K562 (cell line): ENCODE measurements around the gene SF3B3. TPM values are rescaled to one million over a fixed set of nuclear protein-coding genes. Genes with fewer than 3 reads are reported as not detected.

Experiments used
- ATAC-seq: fragments of 200-7000 bp; cut with Tn5 transposase; 3 replicates; pipeline ENCODE4 v1.9.1; 2020; ENCODE audit warnings: moderate library complexity
- BruUV-seq: library from RNA; stranded (reverse); fragments of 400-500 nt; replicated peaks from 2 replicates; lab custom pipeline; 2021; lab: Mats Ljungman, UMichigan
- CTCF ChIA-PET: fragments of 300-600 bp; formaldehyde crosslinking; extraction: SDS; loops from one replicate; lab custom pipeline; 2021; ENCODE audit warnings: low intra/inter-chr PET ratio; lab: Yijun Ruan, JAX
- POLR2A ChIA-PET: fragments of 300-600, 350-650 bp; sonication (Branson Sonifier 250); formaldehyde crosslinking; extraction: SDS; loops from one replicate; lab custom pipeline; 2021; ENCODE audit warnings: antibody characterized with exemption, inconsistent platforms; lab: Yijun Ruan, JAX
- DNase-seq, 4 experiments: peaks; one replicate each; pipeline versions ENCODE4 v3.0.0 to v3.0.0-alpha.2; 2011 to 2018; ENCODE audit warnings: low spot score in 3 of 4, mixed read lengths in 3 of 4; ENCODE audit errors: extremely low read depth in 1 of 4
- FAIRE-seq: peaks from 2 replicates; lab custom pipeline; 2011; peaks lifted over from hg19 to GRCh38; lab: Jason Lieb, UNC
- H2AFZ ChIP-seq: 2 replicates; pipeline ENCODE4 v1.6.0; 2011; ENCODE audit warnings: low read depth, low read length, control low read depth, inconsistent platforms
- H3K27ac ChIP-seq: fragments of 200-600 bp; 3 replicates; pipeline ENCODE4 v1.8.0; 2011; ENCODE audit warnings: low read depth, mild to moderate bottlenecking, control low read depth, inconsistent platforms, low read length, moderate library complexity, mixed read lengths; ENCODE audit errors: extremely low read depth
- H3K27me3 ChIP-seq, 2 experiments: fragments of 300-600 bp in 1 of 2; 2 replicates in 1 of 2; 3 replicates in 1 of 2; pipeline versions ENCODE4 v1.6.0 to v1.8.0; 2011; ENCODE audit warnings: inconsistent platforms in 2 of 2, low read length in 2 of 2, mild to moderate bottlenecking in 1 of 2, mixed read lengths in 1 of 2, moderate library complexity in 1 of 2; ENCODE audit not compliant: control insufficient read depth in 2 of 2, insufficient read depth in 2 of 2
- H3K36me3 ChIP-seq: fragments of 300-600 bp; 3 replicates; pipeline ENCODE4 v1.8.0; 2011; ENCODE audit warnings: mild to moderate bottlenecking, low read length, inconsistent platforms; ENCODE audit not compliant: control insufficient read depth, insufficient read depth
- H3K4me1 ChIP-seq, 2 experiments: fragments of 200-600 bp in 1 of 2; replicated peaks in 1 of 2; 2 replicates in 1 of 2; 3 replicates in 1 of 2; pipeline versions ENCODE4 v1.5.1 to v1.8.0; 2011; ENCODE audit warnings: inconsistent platforms in 2 of 2, low read length in 2 of 2, mild to moderate bottlenecking in 1 of 2, mixed read lengths in 1 of 2, moderate library complexity in 1 of 2; ENCODE audit not compliant: control insufficient read depth in 2 of 2, insufficient read depth in 2 of 2
- H3K4me2 ChIP-seq: 2 replicates; pipeline ENCODE4 v1.6.1; 2011; ENCODE audit warnings: low read length, control low read depth, inconsistent platforms, mixed read lengths; ENCODE audit not compliant: insufficient read depth
- H3K4me3 ChIP-seq: fragments of 200-600 bp; sonication (generic), shearing (Covaris generic); 2 replicates; pipeline ENCODE4 v1.5.1; 2016; ENCODE audit warnings: control low read depth, inconsistent platforms
- H3K79me2 ChIP-seq: fragments of 200-600 bp; 3 replicates; pipeline ENCODE4 v1.8.0; 2011; ENCODE audit warnings: low read length, inconsistent platforms; ENCODE audit not compliant: control insufficient read depth, insufficient read depth
- H3K9ac ChIP-seq, 2 experiments: 2 replicates each; pipeline versions ENCODE4 v1.6.0 to v1.6.1; 2011; ENCODE audit warnings: low read depth in 2 of 2, low read length in 2 of 2, control low read depth in 1 of 2, inconsistent platforms in 1 of 2, mild to moderate bottlenecking in 1 of 2, mixed read lengths in 1 of 2; ENCODE audit not compliant: insufficient read depth in 1 of 2
- H3K9me1 ChIP-seq: one replicate; pipeline ENCODE4 v1.6.0; 2011; ENCODE audit warnings: inconsistent platforms, mild to moderate bottlenecking, low read length, moderate library complexity; ENCODE audit not compliant: control insufficient read depth, insufficient read depth
- H3K9me3 ChIP-seq: replicated peaks from 2 replicates; pipeline ENCODE4 v1.5.1; 2011; ENCODE audit warnings: low read depth, low read length, inconsistent platforms; ENCODE audit not compliant: control insufficient read depth, insufficient read depth
- H4K20me1 ChIP-seq: replicated peaks from 2 replicates; pipeline ENCODE4 v1.6.1; 2011; ENCODE audit warnings: low read length, inconsistent platforms, mixed read lengths; ENCODE audit not compliant: control insufficient read depth, insufficient read depth
- ESRRA ChIP-seq: fragments of 450-650 bp; IDR thresholded peaks from 2 replicates; pipeline ENCODE4 v1.6.1; 2014; ENCODE audit warnings: low read depth, mild to moderate bottlenecking, moderate library complexity, borderline replicate concordance
- FOXK2 ChIP-seq, 2 experiments: fragments of 450-650 bp; IDR thresholded peaks in 1 of 2; conservative IDR thresholded peaks in 1 of 2; 2 replicates each; pipeline ENCODE4 v1.6.1; 2016; ENCODE audit warnings: low read depth in 2 of 2, mild to moderate bottlenecking in 1 of 2
- L3MBTL2 ChIP-seq: fragments of 450-650 bp; IDR thresholded peaks from 2 replicates; pipeline ENCODE4 v1.6.1; 2016; ENCODE audit warnings: mild to moderate bottlenecking, moderate library complexity
- MEF2D ChIP-seq: conservative IDR thresholded peaks from 2 replicates; pipeline ENCODE4 v1.6.1; 2016; ENCODE audit warnings: low read depth, missing genetic modification characterization, missing compliant biosample characterization
- NONO ChIP-seq, 2 experiments: fragments of 200-400 bp in 1 of 2; fragments of 450-650 bp in 1 of 2; formaldehyde crosslinking in 1 of 2; IDR thresholded peaks; 2 replicates each; pipeline ENCODE4 v1.6.1; 2017; ENCODE audit warnings: low read depth in 2 of 2, mild to moderate bottlenecking in 2 of 2, moderate library complexity in 2 of 2, low read length in 1 of 2
- PHB2 ChIP-seq: fragments of 450-650 bp; IDR thresholded peaks from 2 replicates; pipeline ENCODE4 v1.6.1; 2017; ENCODE audit warnings: low read depth
- RBFOX2 ChIP-seq: fragments of 200-400 bp; formaldehyde crosslinking; IDR thresholded peaks from 2 replicates; pipeline ENCODE4 v1.6.1; 2017; ENCODE audit warnings: low read depth, mild to moderate bottlenecking, low read length, moderate library complexity
- SIN3B ChIP-seq: fragments of 450-650 bp; IDR thresholded peaks from 2 replicates; pipeline ENCODE4 v1.6.1; 2017; ENCODE audit warnings: low read depth, mild to moderate bottlenecking, moderate library complexity
- ZEB2 ChIP-seq: fragments of 450-650 bp; IDR thresholded peaks from 2 replicates; pipeline ENCODE4 v1.6.1; 2016
- ZNF282 ChIP-seq: sonication (generic); formaldehyde crosslinking; IDR thresholded peaks from 2 replicates; pipeline ENCODE4 v1.8.1; 2023; ENCODE audit warnings: missing genetic modification reagents
- ZNF408 ChIP-seq: fragments of 250-450 bp; sonication (Bioruptor Pico); IDR thresholded peaks from 2 replicates; pipeline ENCODE4 v1.4.0; 2020; ENCODE audit warnings: low read depth, mild to moderate bottlenecking, moderate library complexity
- ZNF444 ChIP-seq: fragments of 250-450 bp; sonication (Bioruptor Pico); IDR thresholded peaks from 2 replicates; pipeline ENCODE4 v1.4.0; 2020; ENCODE audit warnings: mild to moderate bottlenecking, moderate library complexity
- WGBS: fragments of 100-300 bp; shearing (Covaris generic); methylation state at CpG from one replicate; pipeline ENCODE4 v1.1.6; 2016; ENCODE audit warnings: low coverage, mixed read lengths; ENCODE audit not compliant: insufficient coverage; ENCODE audit errors: missing lambda C conversion rate; 5-methylcytosine and 5-hydroxymethylcytosine counted together
- in situ Hi-C: fragments of 300-500 bp; cut with MboI; formaldehyde crosslinking; loops from 4 replicates; pipeline ENCODE4 v1.15.0; 2018; ENCODE audit warnings: inconsistent platforms, mixed read lengths
- intact Hi-C: fragments of 100-400 bp; cut with micrococcal nuclease; formaldehyde crosslinking; loops from 2 replicates; pipeline ENCODE4 v1.14.2; 2022
- polyA plus RNA-seq, 8 experiments: library from polyadenylated mRNA; depleted of rRNA in 4 of 8; stranded (reverse) in 5 of 8; unstranded in 3 of 8; fragments of >200 nt; fragmentation: Nextera tagmentation in 2 of 8; fragmentation: Illumina TruSeq in 1 of 8; extraction: Ambion mirVana in 2 of 8; extraction: Trizol in 1 of 8; gene quantifications; 2 replicates each; pipeline versions ENCODE4 v1.2.1 to v1.2.3, GENCODE V29; 2011 to 2014; ENCODE audit warnings: inconsistent platforms in 1 of 8, missing spikeins in 1 of 8
- total RNA-seq, 7 experiments: library from RNA; depleted of rRNA in 6 of 7; stranded (reverse); fragments of >200 nt in 6 of 7; fragmentation: Illumina TruSeq in 2 of 7; extraction: Trizol in 2 of 7; gene quantifications; 2 replicates each; pipeline versions ENCODE4 v1.2.1 to v1.2.3, GENCODE V29; 2011 to 2021; ENCODE audit warnings: low replicate concordance in 1 of 7
- TF ChIP-seq, protein P1 (sequence below): fragments of 200-800 bp; sonication (Bioruptor generic); IDR thresholded peaks from 2 replicates; pipeline ENCODE4 v1.6.1; 2017; ENCODE audit warnings: missing genetic modification characterization, missing compliant biosample characterization
- TF ChIP-seq, protein P2 (sequence below): fragments of 250-450 bp; sonication (Bioruptor Pico); IDR thresholded peaks from 2 replicates; pipeline ENCODE4 v1.9.0; 2021; ENCODE audit warnings: mild to moderate bottlenecking, inconsistent platforms
- TF ChIP-seq, protein P3 (sequence below): sonication (generic); formaldehyde crosslinking; IDR thresholded peaks from 2 replicates; pipeline ENCODE4 v1.5.0; 2020; ENCODE audit warnings: missing genetic modification reagents

The SF3B3 gene
- total and polyA plus RNA-seq, 9 of the 15 experiments (the other 6 are each of a cell fraction or from before 2014, with no cell fraction given): 98.9 to 546 (median 221) TPM

DNA sequence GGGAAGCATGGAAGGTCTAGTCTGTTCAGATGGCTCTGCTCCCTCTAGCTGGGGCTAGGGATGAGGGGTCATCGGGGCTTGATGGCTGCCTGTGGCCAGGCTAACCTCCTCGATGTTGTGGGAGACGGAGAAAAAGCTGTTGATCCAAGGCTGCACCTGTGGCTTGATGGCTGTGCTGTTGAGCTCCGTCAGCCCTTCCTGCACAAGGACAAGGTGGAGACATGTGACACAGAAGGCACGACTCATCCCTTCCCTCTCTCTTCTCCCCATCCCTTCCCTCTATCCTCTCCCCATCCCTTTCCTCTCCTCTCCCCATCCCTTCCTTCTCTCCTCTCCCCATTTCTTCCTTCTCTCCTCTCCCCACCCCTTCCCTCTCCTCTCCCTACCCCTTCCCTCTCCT lies 41.0 kb upstream of the SF3B3 start:
- BruUV-seq: no TSS peak
- H3K4me3 ChIP-seq: no peak overlapping the region
- H3K27ac ChIP-seq: no peak overlapping the region
- in situ Hi-C loops (no loop called here), intact Hi-C loops (no loop called here)
- no peaks in the 10 kb centered on the region for H3K79me2 ChIP-seq
- peaks cover 67% of the 10 kb centered on the region; the same call in 2 of the 3 replicates for H3K36me3 ChIP-seq
- H3K9me1 ChIP-seq: peaks cover 3% of the 10 kb centered on the region
- FAIRE-seq (no peak), DNase-seq (no peak), ATAC-seq (no peak; the same call in 2 of the 3 replicates)
- POLR2A ChIA-PET: interaction anchor here (0.7 kb wide), 2 partner anchors 9 to 145 kb away, joined by 3 to 5 read pairs; no protein-coding TSS in a partner anchor
- no peak overlapping the region for H2AFZ ChIP-seq
- H3K4me1 ChIP-seq: no peaks in the 10 kb centered on the region; a peak in 2 of 5 replicates
- H4K20me1 ChIP-seq: no peaks in the 10 kb centered on the region; the same call in 1 of the 2 replicates
- no peaks in the 10 kb centered on the region for H3K27me3 ChIP-seq
- WGBS: 72% methylated on average over 5 of the region's 5 CpGs
- H3K9me3 ChIP-seq: no peaks in the 10 kb centered on the region
- 0 out of 4 replicates have a peak overlapping the region, but pooled peaks of 1 of the 2 experiments have one; percentile 23 for H3K9ac ChIP-seq
- TF ChIP-seq MEF2D (tag): no peak
- no peak for TF ChIP-seq PHB2
- no peak for TF ChIP-seq FOXK2 (conservative IDR thresholded peaks at IDR 0.05 in 1 of 2, IDR thresholded peaks at IDR 0.05 in 1 of 2; ENCODE audit: low read depth in 2 of 2)
- TF ChIP-seq SIN3B: no peak
- TF ChIP-seq, protein P1, sequence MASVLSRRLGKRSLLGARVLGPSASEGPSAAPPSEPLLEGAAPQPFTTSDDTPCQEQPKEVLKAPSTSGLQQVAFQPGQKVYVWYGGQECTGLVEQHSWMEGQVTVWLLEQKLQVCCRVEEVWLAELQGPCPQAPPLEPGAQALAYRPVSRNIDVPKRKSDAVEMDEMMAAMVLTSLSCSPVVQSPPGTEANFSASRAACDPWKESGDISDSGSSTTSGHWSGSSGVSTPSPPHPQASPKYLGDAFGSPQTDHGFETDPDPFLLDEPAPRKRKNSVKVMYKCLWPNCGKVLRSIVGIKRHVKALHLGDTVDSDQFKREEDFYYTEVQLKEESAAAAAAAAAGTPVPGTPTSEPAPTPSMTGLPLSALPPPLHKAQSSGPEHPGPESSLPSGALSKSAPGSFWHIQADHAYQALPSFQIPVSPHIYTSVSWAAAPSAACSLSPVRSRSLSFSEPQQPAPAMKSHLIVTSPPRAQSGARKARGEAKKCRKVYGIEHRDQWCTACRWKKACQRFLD (CRISPR knock-in tag): no peak
- TF ChIP-seq ZEB2: no peak
- no peak for TF ChIP-seq ZNF444 (CRISPR knock-in tag)
- TF ChIP-seq NONO (IDR thresholded peaks at IDR 0.05; ENCODE audit: low read depth in 2 of 2, low read length in 1 of 2): no peak
- TF ChIP-seq, protein P2, sequence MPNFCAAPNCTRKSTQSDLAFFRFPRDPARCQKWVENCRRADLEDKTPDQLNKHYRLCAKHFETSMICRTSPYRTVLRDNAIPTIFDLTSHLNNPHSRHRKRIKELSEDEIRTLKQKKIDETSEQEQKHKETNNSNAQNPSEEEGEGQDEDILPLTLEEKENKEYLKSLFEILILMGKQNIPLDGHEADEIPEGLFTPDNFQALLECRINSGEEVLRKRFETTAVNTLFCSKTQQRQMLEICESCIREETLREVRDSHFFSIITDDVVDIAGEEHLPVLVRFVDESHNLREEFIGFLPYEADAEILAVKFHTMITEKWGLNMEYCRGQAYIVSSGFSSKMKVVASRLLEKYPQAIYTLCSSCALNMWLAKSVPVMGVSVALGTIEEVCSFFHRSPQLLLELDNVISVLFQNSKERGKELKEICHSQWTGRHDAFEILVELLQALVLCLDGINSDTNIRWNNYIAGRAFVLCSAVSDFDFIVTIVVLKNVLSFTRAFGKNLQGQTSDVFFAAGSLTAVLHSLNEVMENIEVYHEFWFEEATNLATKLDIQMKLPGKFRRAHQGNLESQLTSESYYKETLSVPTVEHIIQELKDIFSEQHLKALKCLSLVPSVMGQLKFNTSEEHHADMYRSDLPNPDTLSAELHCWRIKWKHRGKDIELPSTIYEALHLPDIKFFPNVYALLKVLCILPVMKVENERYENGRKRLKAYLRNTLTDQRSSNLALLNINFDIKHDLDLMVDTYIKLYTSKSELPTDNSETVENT (CRISPR knock-in tag): no peak
- TF ChIP-seq ZNF282 (CRISPR knock-in tag): no peak
- no peak for TF ChIP-seq L3MBTL2
- TF ChIP-seq, protein P3, sequence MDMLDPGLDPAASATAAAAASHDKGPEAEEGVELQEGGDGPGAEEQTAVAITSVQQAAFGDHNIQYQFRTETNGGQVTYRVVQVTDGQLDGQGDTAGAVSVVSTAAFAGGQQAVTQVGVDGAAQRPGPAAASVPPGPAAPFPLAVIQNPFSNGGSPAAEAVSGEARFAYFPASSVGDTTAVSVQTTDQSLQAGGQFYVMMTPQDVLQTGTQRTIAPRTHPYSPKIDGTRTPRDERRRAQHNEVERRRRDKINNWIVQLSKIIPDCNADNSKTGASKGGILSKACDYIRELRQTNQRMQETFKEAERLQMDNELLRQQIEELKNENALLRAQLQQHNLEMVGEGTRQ: no peak
- no peak for TF ChIP-seq RBFOX2
- TF ChIP-seq ESRRA: no peak
- no peak for TF ChIP-seq ZNF408 (CRISPR knock-in tag)
- H3K4me2 ChIP-seq: no peak overlapping the region
- CTCF ChIA-PET: no interaction called here
